Sigmoid colon (tissue), 7 donors: ENCODE data around the gene ADCY1. TPM values are rescaled to one million over a fixed set of nuclear protein-coding genes. Genes with fewer than 3 reads are reported as not detected.

Experiments used
- DNase-seq: peaks from one replicate; pipeline ENCODE4 v3.0.0-alpha.2; 2019
- H3K27ac ChIP-seq, 4 donors: fragments of 200-600 bp; sonication (generic); one replicate each; pipeline ENCODE4 v1.5.1; 2016 to 2019; ENCODE audit warnings: mild to moderate bottlenecking in 1 of 4
- H3K27me3 ChIP-seq, 3 donors: fragments of 200-600 bp; sonication (generic); one replicate each; pipeline ENCODE4 v1.5.1; 2019; ENCODE audit warnings: mild to moderate bottlenecking in 1 of 3
- H3K36me3 ChIP-seq, 4 donors: fragments of 200-600 bp; sonication (generic); one replicate each; pipeline ENCODE4 v1.5.1; 2016 to 2019
- H3K4me1 ChIP-seq, 4 donors: fragments of 200-600 bp; sonication (generic); one replicate each; pipeline ENCODE4 v1.5.1; 2017 to 2019
- H3K4me3 ChIP-seq, 4 donors: fragments of 200-600 bp; sonication (generic); one replicate each; pipeline ENCODE4 v1.5.1; 2017 to 2019; ENCODE audit warnings: mild to moderate bottlenecking in 2 of 4, moderate library complexity in 1 of 4
- H3K9me3 ChIP-seq, 4 donors: fragments of 200-600 bp in 3 of 4; sonication (generic) in 3 of 4; one replicate each; pipeline versions ENCODE4 v1.5.1 to v1.6.1; 2013 to 2019
- EP300 ChIP-seq, 4 donors: sonication (generic); formaldehyde crosslinking; IDR thresholded peaks; one replicate each; pipeline ENCODE4 v1.6.1; 2017; ENCODE audit warnings: antibody characterized with exemption in 4 of 4
- POLR2A ChIP-seq, 2 donors: fragments of 450-650 bp; IDR thresholded peaks; one replicate each; pipeline ENCODE4 v1.6.1; 2016; ENCODE audit warnings: antibody characterized with exemption in 2 of 2, mild to moderate bottlenecking in 2 of 2, moderate library complexity in 2 of 2
- POLR2AphosphoS5 ChIP-seq, 4 donors: sonication (generic); formaldehyde crosslinking; IDR thresholded peaks; one replicate each; pipeline ENCODE4 v1.6.1; 2017; ENCODE audit warnings: antibody characterized with exemption in 4 of 4
- WGBS, 2 donors: extraction: QIAGEN DNeasy Blood & Tissue Kit; methylation state at CpG; one replicate each; pipeline ENCODE4 v1.1.7; 2013; 5-methylcytosine and 5-hydroxymethylcytosine counted together
- intact Hi-C: fragments of 100-400 bp; cut with DNase I; formaldehyde crosslinking; loops from one replicate; pipeline ENCODE4 v1.15.1; 2023
- polyA plus RNA-seq, 3 donors: library from polyadenylated mRNA; stranded (reverse); fragments of 200-250 nt; gene quantifications; one replicate each; pipeline ENCODE4 v1.2.3, GENCODE V29; 2013
- total RNA-seq, 4 donors: library from RNA; depleted of rRNA; stranded (reverse); fragments of >200 nt; gene quantifications; one replicate each; pipeline ENCODE4 v1.1.0, GENCODE V29; 2016
- TF ChIP-seq, protein P1 (sequence below), 4 experiments: fragments of 450-650 bp in 3 of 4; fragments of 200-600 bp in 1 of 4; IDR thresholded peaks; one replicate each; pipeline ENCODE4 v1.5.1; 2016 to 2019; ENCODE audit warnings: antibody characterized with exemption in 4 of 4, mild to moderate bottlenecking in 3 of 4, moderate library complexity in 2 of 4
- donor health status: healthy with polysubstance abuse.
- donor health status: Bipolar disorder and iron deficiency.
- donor health status: healthy.

The ADCY1 gene
- total and polyA plus RNA-seq, 7 donors: 0.23 to 0.71 (median 0.55) TPM

DNA sequence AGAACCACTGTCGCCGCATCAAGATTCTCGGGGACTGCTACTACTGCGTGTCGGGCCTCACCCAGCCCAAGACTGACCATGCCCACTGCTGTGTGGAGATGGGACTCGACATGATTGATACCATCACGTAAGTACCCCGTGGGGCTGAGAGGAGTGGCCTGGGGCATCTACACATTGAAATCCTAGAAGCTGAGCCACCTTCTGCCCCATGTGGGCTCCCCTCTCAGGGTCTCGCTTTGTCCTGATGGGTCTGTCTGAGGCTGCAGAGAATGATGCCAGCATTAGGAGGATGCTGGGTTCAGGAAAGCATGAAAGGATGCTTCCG lies 74.5 kb downstream of the ADCY1 start:
- 95 to 96% methylated on average over 10 of the region's 10 CpGs for WGBS, 2 donors
- intact Hi-C loops: no loop called here
- H3K9me3 ChIP-seq: no peaks in the 10 kb centered on the region
- no peaks in the 10 kb centered on the region for H3K4me1 ChIP-seq
- no peaks in the 10 kb centered on the region for H3K36me3 ChIP-seq
- H3K27ac ChIP-seq: no peak overlapping the region
- DNase-seq: no peak
- no peaks in the 10 kb centered on the region for H3K27me3 ChIP-seq
- H3K4me3 ChIP-seq: no peak overlapping the region
- TF ChIP-seq, protein P1, sequence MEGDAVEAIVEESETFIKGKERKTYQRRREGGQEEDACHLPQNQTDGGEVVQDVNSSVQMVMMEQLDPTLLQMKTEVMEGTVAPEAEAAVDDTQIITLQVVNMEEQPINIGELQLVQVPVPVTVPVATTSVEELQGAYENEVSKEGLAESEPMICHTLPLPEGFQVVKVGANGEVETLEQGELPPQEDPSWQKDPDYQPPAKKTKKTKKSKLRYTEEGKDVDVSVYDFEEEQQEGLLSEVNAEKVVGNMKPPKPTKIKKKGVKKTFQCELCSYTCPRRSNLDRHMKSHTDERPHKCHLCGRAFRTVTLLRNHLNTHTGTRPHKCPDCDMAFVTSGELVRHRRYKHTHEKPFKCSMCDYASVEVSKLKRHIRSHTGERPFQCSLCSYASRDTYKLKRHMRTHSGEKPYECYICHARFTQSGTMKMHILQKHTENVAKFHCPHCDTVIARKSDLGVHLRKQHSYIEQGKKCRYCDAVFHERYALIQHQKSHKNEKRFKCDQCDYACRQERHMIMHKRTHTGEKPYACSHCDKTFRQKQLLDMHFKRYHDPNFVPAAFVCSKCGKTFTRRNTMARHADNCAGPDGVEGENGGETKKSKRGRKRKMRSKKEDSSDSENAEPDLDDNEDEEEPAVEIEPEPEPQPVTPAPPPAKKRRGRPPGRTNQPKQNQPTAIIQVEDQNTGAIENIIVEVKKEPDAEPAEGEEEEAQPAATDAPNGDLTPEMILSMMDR (IDR thresholded peaks at IDR 0.05): no peak
- TF ChIP-seq EP300 (IDR thresholded peaks at IDR 0.05): no peak
- TF ChIP-seq POLR2A (IDR thresholded peaks at IDR 0.05): no peak
- TF ChIP-seq POLR2AphosphoS5 (IDR thresholded peaks at IDR 0.05): no peak

GRCh38 chr7:45649560-45650346 lies 75.6 kb downstream of the ADCY1 start:
- WGBS, 2 donors: 89 to 90% methylated on average over 11 of the region's 11 CpGs
- no peaks in the 10 kb centered on the region for H3K36me3 ChIP-seq
- intact Hi-C loops: no loop called here
- no peaks in the 10 kb centered on the region for H3K4me1 ChIP-seq
- H3K27me3 ChIP-seq: no peaks in the 10 kb centered on the region
- H3K9me3 ChIP-seq: no peaks in the 10 kb centered on the region
- TF ChIP-seq, protein P1 (IDR thresholded peaks at IDR 0.05): no peak
- no peak for TF ChIP-seq POLR2A (IDR thresholded peaks at IDR 0.05)
- TF ChIP-seq EP300 (IDR thresholded peaks at IDR 0.05): no peak
- no peak for TF ChIP-seq POLR2AphosphoS5 (IDR thresholded peaks at IDR 0.05)
- H3K4me3 ChIP-seq: no peak overlapping the region
- DNase-seq: no peak
- H3K27ac ChIP-seq: no peak overlapping the region

DNA sequence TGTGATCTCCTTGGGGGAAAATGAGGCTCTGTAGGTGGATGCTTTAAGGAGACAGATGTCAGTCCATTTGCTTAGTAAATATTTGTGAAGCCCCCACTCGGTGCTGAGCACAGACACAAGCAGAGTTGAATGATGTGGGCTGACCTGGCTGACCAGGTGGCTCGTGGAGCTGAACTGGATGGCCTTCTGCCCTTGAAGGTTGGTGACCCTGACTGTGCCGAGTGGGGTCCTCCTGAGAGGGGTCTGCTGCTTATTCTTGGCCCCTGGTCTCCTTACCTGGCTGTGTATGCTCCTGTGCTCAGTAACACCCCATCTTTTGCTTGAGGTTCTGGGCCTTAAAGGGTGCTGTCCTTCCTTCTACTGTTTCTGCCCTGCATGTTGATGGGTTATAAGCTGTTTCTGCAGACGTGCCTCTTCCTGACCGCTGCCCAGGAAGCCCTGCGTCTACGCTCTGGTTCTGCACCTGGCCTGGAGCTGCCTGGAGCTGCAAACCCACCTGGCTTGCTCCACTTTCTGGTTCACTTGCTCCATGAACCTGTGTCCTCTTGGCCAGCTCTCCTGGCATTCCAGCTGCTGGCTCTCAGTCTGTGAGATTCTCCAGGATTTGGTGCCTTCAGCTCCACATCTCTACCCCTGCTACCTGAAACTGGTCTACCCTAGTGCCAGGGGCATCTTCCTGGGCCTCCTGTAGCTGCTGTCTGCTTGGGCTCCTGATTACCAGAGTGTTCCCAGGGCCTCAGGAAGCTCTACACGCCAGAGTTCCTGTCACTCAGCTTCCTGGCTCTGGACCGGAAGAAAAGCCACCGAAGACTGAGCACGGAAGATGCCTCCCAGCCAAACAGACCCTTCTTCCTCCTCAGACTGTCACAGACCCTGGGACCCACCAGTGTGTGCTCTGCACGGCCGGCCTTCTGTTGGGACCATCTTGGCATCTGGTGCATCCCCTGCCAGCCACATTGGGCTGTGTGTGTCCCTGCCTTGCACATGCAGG lies 76.5 kb downstream of the ADCY1 start:
- no peaks in the 10 kb centered on the region for H3K36me3 ChIP-seq
- H3K27me3 ChIP-seq: no peaks in the 10 kb centered on the region
- no peak overlapping the region for H3K4me3 ChIP-seq
- TF ChIP-seq, protein P1 (IDR thresholded peaks at IDR 0.05): no peak
- TF ChIP-seq POLR2A (IDR thresholded peaks at IDR 0.05) (no peak), EP300 (IDR thresholded peaks at IDR 0.05) (no peak), POLR2AphosphoS5 (IDR thresholded peaks at IDR 0.05) (no peak)
- no peaks in the 10 kb centered on the region for H3K9me3 ChIP-seq
- intact Hi-C loops: no loop called here
- DNase-seq: no peak
- H3K27ac ChIP-seq: no peak overlapping the region
- WGBS, 2 donors: 66 to 84% methylated on average over 13 of the region's 13 CpGs
- no peaks in the 10 kb centered on the region for H3K4me1 ChIP-seq

GRCh38 chr7:45651540-45651939 lies 77.4 kb downstream of the ADCY1 start:
- Histone ChIP-seq H3K4me1 (no peaks in the 10 kb centered on the region), H3K27me3 (no peaks in the 10 kb centered on the region), H3K9me3 (no peaks in the 10 kb centered on the region), H3K4me3 (no peak overlapping the region), H3K36me3 (no peaks in the 10 kb centered on the region), H3K27ac (no peak overlapping the region)
- intact Hi-C loops: no loop called here
- no peak for TF ChIP-seq POLR2AphosphoS5 (IDR thresholded peaks at IDR 0.05)
- no peak for TF ChIP-seq EP300 (IDR thresholded peaks at IDR 0.05)
- TF ChIP-seq, protein P1 (IDR thresholded peaks at IDR 0.05): no peak
- TF ChIP-seq POLR2A (IDR thresholded peaks at IDR 0.05): no peak
- no peak for DNase-seq
- 80 to 86% methylated on average over 6 of the region's 6 CpGs for WGBS, 2 donors
